Cardiac fibroblast (primary cell): Measurements from ENCODE around the gene APOOL.

ENCODE experiments used
- DNase-seq, 2 donors: peaks; one replicate each; pipeline versions ENCODE4 v3.0.0 to v3.0.0-alpha.2; 2010; ENCODE audit warnings: low read depth in 2 of 2
- H3K4me3 ChIP-seq, 2 donors: replicated peaks in 1 of 2; 1 replicate in 1 of 2; 2 replicates in 1 of 2; pipeline ENCODE4 v1.5.1; 2011; ENCODE audit warnings: low read depth in 2 of 2, low read length in 2 of 2, mild to moderate bottlenecking in 2 of 2, moderate library complexity in 1 of 2
- TF ChIP-seq, protein P1 (sequence below): IDR thresholded peaks from one replicate; pipeline ENCODE4 v1.5.1; 2011; ENCODE audit warnings: low read depth, mild to moderate bottlenecking, low read length, inconsistent platforms

The APOOL gene

DNA sequence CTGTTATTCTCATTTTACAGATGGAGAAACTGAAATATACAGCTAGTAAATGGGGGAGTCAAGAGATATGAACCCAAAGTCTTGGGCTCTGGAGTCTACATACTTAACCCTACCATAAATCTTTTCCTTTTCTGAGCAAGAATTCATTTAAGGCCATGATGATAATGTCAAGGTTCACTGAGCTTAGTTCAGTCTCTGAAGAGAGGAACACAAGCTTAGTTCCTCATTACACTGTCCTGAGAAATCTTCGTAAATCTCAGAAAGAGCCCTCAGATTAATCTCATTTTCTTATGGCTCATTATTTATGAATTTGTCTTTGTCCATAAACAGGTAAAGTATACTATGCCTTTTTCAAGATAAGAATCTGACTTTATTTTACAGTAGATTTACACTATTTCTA lies 135.7 kb downstream of the APOOL start:
- TF ChIP-seq, protein P1, sequence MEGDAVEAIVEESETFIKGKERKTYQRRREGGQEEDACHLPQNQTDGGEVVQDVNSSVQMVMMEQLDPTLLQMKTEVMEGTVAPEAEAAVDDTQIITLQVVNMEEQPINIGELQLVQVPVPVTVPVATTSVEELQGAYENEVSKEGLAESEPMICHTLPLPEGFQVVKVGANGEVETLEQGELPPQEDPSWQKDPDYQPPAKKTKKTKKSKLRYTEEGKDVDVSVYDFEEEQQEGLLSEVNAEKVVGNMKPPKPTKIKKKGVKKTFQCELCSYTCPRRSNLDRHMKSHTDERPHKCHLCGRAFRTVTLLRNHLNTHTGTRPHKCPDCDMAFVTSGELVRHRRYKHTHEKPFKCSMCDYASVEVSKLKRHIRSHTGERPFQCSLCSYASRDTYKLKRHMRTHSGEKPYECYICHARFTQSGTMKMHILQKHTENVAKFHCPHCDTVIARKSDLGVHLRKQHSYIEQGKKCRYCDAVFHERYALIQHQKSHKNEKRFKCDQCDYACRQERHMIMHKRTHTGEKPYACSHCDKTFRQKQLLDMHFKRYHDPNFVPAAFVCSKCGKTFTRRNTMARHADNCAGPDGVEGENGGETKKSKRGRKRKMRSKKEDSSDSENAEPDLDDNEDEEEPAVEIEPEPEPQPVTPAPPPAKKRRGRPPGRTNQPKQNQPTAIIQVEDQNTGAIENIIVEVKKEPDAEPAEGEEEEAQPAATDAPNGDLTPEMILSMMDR = no peak
- no peak for DNase-seq
- H3K4me3 ChIP-seq = no peak overlapping the region

DNA sequence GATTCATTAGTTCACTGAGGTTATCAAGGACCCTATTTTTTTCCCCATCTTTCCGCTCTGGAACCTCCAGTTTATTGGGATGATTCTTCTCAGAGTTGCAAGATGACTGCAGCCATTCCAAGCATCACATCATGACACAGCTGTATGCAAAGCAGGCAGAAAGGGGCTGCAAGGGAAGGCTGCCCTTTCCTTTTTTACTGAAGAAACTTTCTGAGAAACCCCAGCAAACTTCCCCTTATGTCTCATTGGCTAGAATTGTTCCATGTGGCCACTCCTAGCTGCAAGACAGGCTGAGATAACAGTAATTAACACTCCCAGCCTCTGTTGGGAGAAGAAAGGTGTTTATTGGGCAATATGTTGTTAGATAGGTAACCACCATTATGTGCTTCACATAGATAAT lies 137.3 kb downstream of the APOOL start:
- TF ChIP-seq, protein P1 = no peak
- no peak for DNase-seq
- H3K4me3 ChIP-seq = no peak overlapping the region
